H1 (cell line): ENCODE measurements around the gene SLC22A31. TPM values are rescaled to one million over a fixed set of nuclear protein-coding genes. Genes with fewer than 3 reads are reported as not detected.

ENCODE experiments used
- CTCF ChIA-PET: fragments of 300-600 bp; sonication (Branson Sonifier 250); formaldehyde crosslinking; loops from one replicate; lab custom pipeline; 2021; ENCODE audit not compliant: partially characterized antibody; lab: Charles Lee
- POLR2A ChIA-PET: fragments of 300-600 bp; sonication (Branson Sonifier 250); formaldehyde crosslinking; loops from one replicate; lab custom pipeline; 2021; ENCODE audit warnings: inconsistent platforms; ENCODE audit not compliant: partially characterized antibody; lab: Charles Lee
- DNase-seq, 2 experiments: peaks; one replicate each; pipeline versions ENCODE4 v3.0.0 to v3.0.0-alpha.2; 2010 to 2022; ENCODE audit warnings: low spot score in 2 of 2, low read depth in 1 of 2, mixed read lengths in 1 of 2
- FAIRE-seq: peaks from 2 replicates; lab custom pipeline; 2011; peaks lifted over from hg19 to GRCh38; lab: Jason Lieb, UNC
- H2AFZ ChIP-seq: 2 replicates; pipeline ENCODE4 v1.8.1; 2012; ENCODE audit warnings: low read length, inconsistent platforms
- H2AK5ac ChIP-seq: 2 replicates; pipeline ENCODE4 v1.6.1; 2013; ENCODE audit warnings: low read depth, low read length
- H2BK120ac ChIP-seq: replicated peaks from 2 replicates; pipeline ENCODE3; 2013; ENCODE audit warnings: low read depth, low read length, inconsistent platforms
- H2BK12ac ChIP-seq: 2 replicates; pipeline ENCODE4 v1.6.1; 2013; ENCODE audit warnings: low read depth, low read length
- H2BK15ac ChIP-seq: 2 replicates; pipeline ENCODE4 v1.6.1; 2013; ENCODE audit warnings: low read length
- H2BK20ac ChIP-seq: 2 replicates; pipeline ENCODE4 v1.6.1; 2013; ENCODE audit warnings: low read length
- H2BK5ac ChIP-seq: 2 replicates; pipeline ENCODE4 v1.6.1; 2013; ENCODE audit warnings: low read depth, low read length
- H3K14ac ChIP-seq: 2 replicates; pipeline ENCODE4 v1.6.1; 2013; ENCODE audit warnings: inconsistent platforms; ENCODE audit not compliant: insufficient read length
- H3K18ac ChIP-seq: 2 replicates; pipeline ENCODE4 v1.6.1; 2013; ENCODE audit warnings: low read length; ENCODE audit errors: extremely low read depth
- H3K23ac ChIP-seq: 2 replicates; pipeline ENCODE4 v1.6.1; 2013; ENCODE audit warnings: inconsistent platforms; ENCODE audit not compliant: insufficient read length
- H3K23me2 ChIP-seq: 2 replicates; pipeline ENCODE4 v1.6.1; 2013; ENCODE audit warnings: low read depth, low read length
- H3K27ac ChIP-seq: 2 replicates; pipeline ENCODE4 v1.6.1; 2011; ENCODE audit warnings: low read depth, low read length, inconsistent platforms
- H3K27me3 ChIP-seq, 4 experiments: replicated peaks in 1 of 4; 1 replicate in 1 of 4; 2 replicates in 3 of 4; pipeline versions ENCODE4 v1.6.1 to v1.8.1; 2011 to 2013; ENCODE audit warnings: low read length in 3 of 4, mild to moderate bottlenecking in 3 of 4, inconsistent platforms in 2 of 4, mixed read lengths in 2 of 4, moderate library complexity in 1 of 4; ENCODE audit not compliant: control insufficient read depth in 3 of 4, insufficient read depth in 3 of 4; ENCODE audit errors: extremely low read depth in 1 of 4
- H3K36me3 ChIP-seq, 4 experiments: 2 replicates each; pipeline versions ENCODE4 v1.6.1 to v1.8.1; 2011 to 2013; ENCODE audit warnings: mild to moderate bottlenecking in 4 of 4, low read length in 3 of 4, moderate library complexity in 2 of 4, control low read depth in 1 of 4, inconsistent platforms in 1 of 4; ENCODE audit not compliant: insufficient read depth in 4 of 4, control insufficient read depth in 2 of 4
- H3K4ac ChIP-seq: replicated peaks from 2 replicates; pipeline ENCODE3; 2013; ENCODE audit warnings: low read length, low read depth, mixed read lengths, inconsistent platforms; ENCODE audit not compliant: insufficient read length
- H3K4me1 ChIP-seq, 4 experiments: replicated peaks in 1 of 4; 1 replicate in 1 of 4; 2 replicates in 3 of 4; pipeline versions ENCODE4 v1.6.1 to v1.8.1; 2011 to 2013; ENCODE audit warnings: low read length in 3 of 4, inconsistent platforms in 2 of 4, mixed read lengths in 1 of 4; ENCODE audit not compliant: insufficient read depth in 4 of 4, control insufficient read depth in 3 of 4
- H3K4me2 ChIP-seq, 2 experiments: 2 replicates each; pipeline versions ENCODE4 v1.6.1 to v1.8.1; 2011 to 2013; ENCODE audit warnings: low read depth in 2 of 2, low read length in 2 of 2, control low read depth in 1 of 2, inconsistent platforms in 1 of 2, mild to moderate bottlenecking in 1 of 2; ENCODE audit not compliant: insufficient read depth in 1 of 2
- H3K4me3 ChIP-seq, 4 experiments: fragments of 200-600, 300-600 bp in 1 of 4; sonication (generic), shearing (Covaris generic), sonication (Bioruptor Twin) in 1 of 4; 2 replicates each; pipeline versions ENCODE4 v1.5.1 to v1.8.1; 2011 to 2016; ENCODE audit warnings: low read length in 4 of 4, low read depth in 3 of 4, control low read depth in 2 of 4, inconsistent platforms in 2 of 4, mild to moderate bottlenecking in 2 of 4, mixed read lengths in 1 of 4, moderate library complexity in 1 of 4; ENCODE audit not compliant: insufficient read depth in 2 of 4; ENCODE audit errors: extremely low read depth in 1 of 4
- H3K56ac ChIP-seq: replicated peaks from 2 replicates; pipeline ENCODE3; 2013; ENCODE audit warnings: low read depth, mild to moderate bottlenecking, mixed read lengths, low read length, inconsistent platforms; ENCODE audit not compliant: insufficient read length
- H3K79me1 ChIP-seq: 2 replicates; pipeline ENCODE4 v1.6.1; 2013; ENCODE audit warnings: low read depth, low read length, control low read depth
- H3K79me2 ChIP-seq, 2 experiments: 2 replicates each; pipeline versions ENCODE4 v1.6.1 to v1.8.1; 2012 to 2013; ENCODE audit warnings: low read length in 2 of 2, mild to moderate bottlenecking in 2 of 2, inconsistent platforms in 1 of 2; ENCODE audit not compliant: insufficient read depth in 2 of 2, control insufficient read depth in 1 of 2
- H3K9ac ChIP-seq, 4 experiments: replicated peaks in 1 of 4; 1 replicate in 1 of 4; 2 replicates in 3 of 4; pipeline versions ENCODE4 v1.6.1 to v1.8.1; 2011 to 2013; ENCODE audit warnings: low read depth in 3 of 4, low read length in 3 of 4, control low read depth in 2 of 4, mild to moderate bottlenecking in 2 of 4, moderate library complexity in 2 of 4, inconsistent platforms in 1 of 4; ENCODE audit errors: extremely low read depth in 1 of 4
- H3K9me3 ChIP-seq, 2 experiments: 2 replicates each; pipeline versions ENCODE4 v1.6.1 to v1.8.1; 2012 to 2013; ENCODE audit warnings: mild to moderate bottlenecking in 2 of 2, moderate library complexity in 2 of 2, control low read depth in 1 of 2, inconsistent platforms in 1 of 2, low read depth in 1 of 2, low read length in 1 of 2, mixed read lengths in 1 of 2; ENCODE audit not compliant: insufficient read depth in 2 of 2
- H4K20me1 ChIP-seq, 2 experiments: replicated peaks in 1 of 2; 2 replicates each; pipeline versions ENCODE3 to v1.8.1; 2011 to 2013; ENCODE audit warnings: inconsistent platforms in 2 of 2, low read length in 2 of 2, mild to moderate bottlenecking in 1 of 2; ENCODE audit not compliant: insufficient read depth in 2 of 2, control insufficient read depth in 1 of 2
- H4K5ac ChIP-seq: 2 replicates; pipeline ENCODE4 v1.6.1; 2013; ENCODE audit warnings: low read length, low read depth, mixed read lengths, inconsistent platforms; ENCODE audit not compliant: insufficient read length
- H4K8ac ChIP-seq: 2 replicates; pipeline ENCODE4 v1.8.0; 2013; ENCODE audit warnings: mild to moderate bottlenecking, moderate library complexity, low read length, inconsistent platforms; ENCODE audit not compliant: insufficient read depth; ENCODE audit errors: extremely low read depth
- H4K91ac ChIP-seq: replicated peaks from 2 replicates; pipeline ENCODE3; 2013; ENCODE audit warnings: low read length, mixed read lengths, inconsistent platforms; ENCODE audit not compliant: insufficient read length
- BACH1 ChIP-seq: IDR thresholded peaks from 2 replicates; pipeline ENCODE4 v1.6.1; 2012; ENCODE audit warnings: low read length, improper control_type of control experiment
- EZH2 ChIP-seq: fragments of 200-600 bp; sonication (generic); IDR thresholded peaks from 2 replicates; pipeline ENCODE4 v1.7.1; 2012; ENCODE audit warnings: low read depth, mild to moderate bottlenecking, moderate library complexity, low read length, inconsistent platforms; ENCODE audit not compliant: severe bottlenecking
- WGBS, 2 experiments: shearing (Covaris generic) in 1 of 2; methylation state at CpG; one replicate each; pipeline versions ENCODE4 v1.1.6 to v1.1.7; 2013 to 2015; ENCODE audit warnings: low lambda C conversion rate in 2 of 2, mixed read lengths in 2 of 2, inconsistent platforms in 1 of 2, low coverage in 1 of 2, missing lambda C conversion rate in 1 of 2; ENCODE audit not compliant: insufficient replicate concordance in 2 of 2, insufficient coverage in 1 of 2, insufficient read length in 1 of 2; ENCODE audit errors: extremely low coverage in 1 of 2, missing lambda C conversion rate in 1 of 2; 5-methylcytosine and 5-hydroxymethylcytosine counted together
- polyA plus RNA-seq, 7 experiments: library from polyadenylated mRNA; depleted of rRNA in 3 of 7; stranded (reverse) in 5 of 7; unstranded in 2 of 7; fragments of >200 nt in 5 of 7; fragments of 200-250 nt in 2 of 7; gene quantifications; 1 replicate in 5 of 7; 2 replicates in 1 of 7; 4 replicates in 1 of 7; pipeline versions ENCODE4 v1.2.1 to v1.2.3, GENCODE V29; 2011 to 2013; ENCODE audit warnings: missing spikeins in 2 of 7, mixed read lengths in 2 of 7
- total RNA-seq: library from RNA; stranded (reverse); fragmentation: NEBNext Ultra II Directional; extraction: Animal tissue kit (Norgen Biotek cat#: 25700); gene quantifications from 2 replicates; pipeline ENCODE4 v1.2.1, GENCODE V29; 2021

The SLC22A31 gene
- total and polyA plus RNA-seq, 2 of the 8 experiments (the other 6 are each of a cell fraction or from before 2014, with no cell fraction given) = 7.7 to 10.6 TPM

DNA sequence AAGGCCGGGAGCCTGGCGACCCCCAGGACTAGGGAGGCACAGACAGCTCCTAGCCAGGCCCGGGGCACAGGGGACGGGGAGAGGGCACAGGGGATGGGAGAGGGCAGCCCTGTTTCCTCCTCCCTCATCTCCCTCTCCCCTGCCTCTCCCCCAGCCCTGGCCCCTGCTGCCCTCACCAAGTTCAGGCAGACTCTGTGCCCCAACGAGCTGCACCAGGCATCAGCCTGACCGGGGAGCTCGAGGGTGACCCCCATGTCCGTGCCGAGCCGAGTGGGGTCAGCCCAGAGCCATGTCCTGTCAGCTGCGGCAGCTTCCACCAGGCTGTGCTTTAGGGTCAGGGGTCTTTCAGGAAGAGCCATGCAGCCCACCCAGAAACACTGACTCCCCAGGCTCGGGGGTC is 22.8 kb downstream of the SLC22A31 start:
- H3K27me3 ChIP-seq = peaks cover 0 to 2% (median under 1%) of the 10 kb centered on the region in 4 experiments; a peak in 3 of 7 replicates
- H3K23me2 ChIP-seq = no peaks in the 10 kb centered on the region
- no peak overlapping the region for H2BK5ac ChIP-seq
- no peak overlapping the region for H2BK15ac ChIP-seq
- H3K4me2 ChIP-seq = no peak overlapping the region
- H2AFZ ChIP-seq = no peak overlapping the region
- no peak overlapping the region for H3K9ac ChIP-seq
- no peak overlapping the region for H4K91ac ChIP-seq
- no peak for TF ChIP-seq BACH1
- no peak for TF ChIP-seq EZH2
- 95% methylated on average over 7 of the region's 12 CpGs; no CpG with 5 or more reads in 1 of the 2 experiments for WGBS, 2 experiments
- no peak overlapping the region for H3K14ac ChIP-seq
- H3K18ac ChIP-seq = no peak overlapping the region
- H4K20me1 ChIP-seq = no peaks in the 10 kb centered on the region
- H3K4me1 ChIP-seq = peaks cover 0 to 16% (median 9%) of the 10 kb centered on the region in 4 experiments; a peak in 6 of 7 replicates
- H3K4me3 ChIP-seq = no peak overlapping the region
- no peak overlapping the region for H4K5ac ChIP-seq
- H4K8ac ChIP-seq = no peak overlapping the region
- no peaks in the 10 kb centered on the region for H3K79me2 ChIP-seq
- ChIA-PET POLR2A (interaction anchor here (0.6 to 1.4 kb wide), 3 partner anchors 10 to 393 kb away, joined by 3 to 5 read pairs (median 3); no protein-coding TSS in a partner anchor), CTCF (interaction anchor here (1.2 to 3.0 kb wide), 4 partner anchors 8 to 40 kb away, joined by 4 to 11 read pairs (median 4); partner anchors contain the start of genes SLC22A31 and ZNF778)
- no peaks in the 10 kb centered on the region for H3K9me3 ChIP-seq
- FAIRE-seq (no peak), DNase-seq (no peak)
- no peak overlapping the region for H2AK5ac ChIP-seq
- H3K56ac ChIP-seq = no peak overlapping the region
- H3K79me1 ChIP-seq = no peaks in the 10 kb centered on the region
- H2BK120ac ChIP-seq = no peak overlapping the region
- H3K36me3 ChIP-seq = no peaks in the 10 kb centered on the region
- no peak overlapping the region for H2BK12ac ChIP-seq
- no peak overlapping the region for H2BK20ac ChIP-seq
- H3K27ac ChIP-seq = no peak overlapping the region
- H3K4ac ChIP-seq = no peak overlapping the region
- H3K23ac ChIP-seq = no peak overlapping the region
